H1 (cell line): ENCODE measurements around the gene MRGPRE. TPM values are rescaled to one million over a fixed set of nuclear protein-coding genes. Genes with fewer than 3 reads are reported as not detected.

Experiments used
- CTCF ChIA-PET: fragments of 300-600 bp; sonication (Branson Sonifier 250); formaldehyde crosslinking; loops from one replicate; lab custom pipeline; 2021; ENCODE audit not compliant: partially characterized antibody; lab: Charles Lee
- POLR2A ChIA-PET: fragments of 300-600 bp; sonication (Branson Sonifier 250); formaldehyde crosslinking; loops from one replicate; lab custom pipeline; 2021; ENCODE audit warnings: inconsistent platforms; ENCODE audit not compliant: partially characterized antibody; lab: Charles Lee
- DNase-seq, 2 experiments: peaks; one replicate each; pipeline versions ENCODE4 v3.0.0 to v3.0.0-alpha.2; 2010 to 2022; ENCODE audit warnings: low spot score in 2 of 2, low read depth in 1 of 2, mixed read lengths in 1 of 2
- FAIRE-seq: peaks from 2 replicates; lab custom pipeline; 2011; peaks lifted over from hg19 to GRCh38; lab: Jason Lieb, UNC
- H2AFZ ChIP-seq: 2 replicates; pipeline ENCODE4 v1.8.1; 2012; ENCODE audit warnings: low read length, inconsistent platforms
- H2AK5ac ChIP-seq: 2 replicates; pipeline ENCODE4 v1.6.1; 2013; ENCODE audit warnings: low read depth, low read length
- H2BK120ac ChIP-seq: replicated peaks from 2 replicates; pipeline ENCODE3; 2013; ENCODE audit warnings: low read depth, low read length, inconsistent platforms
- H2BK12ac ChIP-seq: 2 replicates; pipeline ENCODE4 v1.6.1; 2013; ENCODE audit warnings: low read depth, low read length
- H2BK15ac ChIP-seq: 2 replicates; pipeline ENCODE4 v1.6.1; 2013; ENCODE audit warnings: low read length
- H2BK20ac ChIP-seq: 2 replicates; pipeline ENCODE4 v1.6.1; 2013; ENCODE audit warnings: low read length
- H2BK5ac ChIP-seq: 2 replicates; pipeline ENCODE4 v1.6.1; 2013; ENCODE audit warnings: low read depth, low read length
- H3K14ac ChIP-seq: 2 replicates; pipeline ENCODE4 v1.6.1; 2013; ENCODE audit warnings: inconsistent platforms; ENCODE audit not compliant: insufficient read length
- H3K18ac ChIP-seq: 2 replicates; pipeline ENCODE4 v1.6.1; 2013; ENCODE audit warnings: low read length; ENCODE audit errors: extremely low read depth
- H3K23ac ChIP-seq: 2 replicates; pipeline ENCODE4 v1.6.1; 2013; ENCODE audit warnings: inconsistent platforms; ENCODE audit not compliant: insufficient read length
- H3K23me2 ChIP-seq: 2 replicates; pipeline ENCODE4 v1.6.1; 2013; ENCODE audit warnings: low read depth, low read length
- H3K27ac ChIP-seq: 2 replicates; pipeline ENCODE4 v1.6.1; 2011; ENCODE audit warnings: low read depth, low read length, inconsistent platforms
- H3K27me3 ChIP-seq, 4 experiments: replicated peaks in 1 of 4; 1 replicate in 1 of 4; 2 replicates in 3 of 4; pipeline versions ENCODE4 v1.6.1 to v1.8.1; 2011 to 2013; ENCODE audit warnings: low read length in 3 of 4, mild to moderate bottlenecking in 3 of 4, inconsistent platforms in 2 of 4, mixed read lengths in 2 of 4, moderate library complexity in 1 of 4; ENCODE audit not compliant: control insufficient read depth in 3 of 4, insufficient read depth in 3 of 4; ENCODE audit errors: extremely low read depth in 1 of 4
- H3K36me3 ChIP-seq, 4 experiments: 2 replicates each; pipeline versions ENCODE4 v1.6.1 to v1.8.1; 2011 to 2013; ENCODE audit warnings: mild to moderate bottlenecking in 4 of 4, low read length in 3 of 4, moderate library complexity in 2 of 4, control low read depth in 1 of 4, inconsistent platforms in 1 of 4; ENCODE audit not compliant: insufficient read depth in 4 of 4, control insufficient read depth in 2 of 4
- H3K4ac ChIP-seq: replicated peaks from 2 replicates; pipeline ENCODE3; 2013; ENCODE audit warnings: low read length, low read depth, mixed read lengths, inconsistent platforms; ENCODE audit not compliant: insufficient read length
- H3K4me1 ChIP-seq, 4 experiments: replicated peaks in 1 of 4; 1 replicate in 1 of 4; 2 replicates in 3 of 4; pipeline versions ENCODE4 v1.6.1 to v1.8.1; 2011 to 2013; ENCODE audit warnings: low read length in 3 of 4, inconsistent platforms in 2 of 4, mixed read lengths in 1 of 4; ENCODE audit not compliant: insufficient read depth in 4 of 4, control insufficient read depth in 3 of 4
- H3K4me2 ChIP-seq, 2 experiments: 2 replicates each; pipeline versions ENCODE4 v1.6.1 to v1.8.1; 2011 to 2013; ENCODE audit warnings: low read depth in 2 of 2, low read length in 2 of 2, control low read depth in 1 of 2, inconsistent platforms in 1 of 2, mild to moderate bottlenecking in 1 of 2; ENCODE audit not compliant: insufficient read depth in 1 of 2
- H3K4me3 ChIP-seq, 4 experiments: fragments of 200-600, 300-600 bp in 1 of 4; sonication (generic), shearing (Covaris generic), sonication (Bioruptor Twin) in 1 of 4; 2 replicates each; pipeline versions ENCODE4 v1.5.1 to v1.8.1; 2011 to 2016; ENCODE audit warnings: low read length in 4 of 4, low read depth in 3 of 4, control low read depth in 2 of 4, inconsistent platforms in 2 of 4, mild to moderate bottlenecking in 2 of 4, mixed read lengths in 1 of 4, moderate library complexity in 1 of 4; ENCODE audit not compliant: insufficient read depth in 2 of 4; ENCODE audit errors: extremely low read depth in 1 of 4
- H3K56ac ChIP-seq: replicated peaks from 2 replicates; pipeline ENCODE3; 2013; ENCODE audit warnings: low read depth, mild to moderate bottlenecking, mixed read lengths, low read length, inconsistent platforms; ENCODE audit not compliant: insufficient read length
- H3K79me1 ChIP-seq: 2 replicates; pipeline ENCODE4 v1.6.1; 2013; ENCODE audit warnings: low read depth, low read length, control low read depth
- H3K79me2 ChIP-seq, 2 experiments: 2 replicates each; pipeline versions ENCODE4 v1.6.1 to v1.8.1; 2012 to 2013; ENCODE audit warnings: low read length in 2 of 2, mild to moderate bottlenecking in 2 of 2, inconsistent platforms in 1 of 2; ENCODE audit not compliant: insufficient read depth in 2 of 2, control insufficient read depth in 1 of 2
- H3K9ac ChIP-seq, 4 experiments: replicated peaks in 1 of 4; 1 replicate in 1 of 4; 2 replicates in 3 of 4; pipeline versions ENCODE4 v1.6.1 to v1.8.1; 2011 to 2013; ENCODE audit warnings: low read depth in 3 of 4, low read length in 3 of 4, control low read depth in 2 of 4, mild to moderate bottlenecking in 2 of 4, moderate library complexity in 2 of 4, inconsistent platforms in 1 of 4; ENCODE audit errors: extremely low read depth in 1 of 4
- H3K9me3 ChIP-seq, 2 experiments: 2 replicates each; pipeline versions ENCODE4 v1.6.1 to v1.8.1; 2012 to 2013; ENCODE audit warnings: mild to moderate bottlenecking in 2 of 2, moderate library complexity in 2 of 2, control low read depth in 1 of 2, inconsistent platforms in 1 of 2, low read depth in 1 of 2, low read length in 1 of 2, mixed read lengths in 1 of 2; ENCODE audit not compliant: insufficient read depth in 2 of 2
- H4K20me1 ChIP-seq, 2 experiments: replicated peaks in 1 of 2; 2 replicates each; pipeline versions ENCODE3 to v1.8.1; 2011 to 2013; ENCODE audit warnings: inconsistent platforms in 2 of 2, low read length in 2 of 2, mild to moderate bottlenecking in 1 of 2; ENCODE audit not compliant: insufficient read depth in 2 of 2, control insufficient read depth in 1 of 2
- H4K5ac ChIP-seq: 2 replicates; pipeline ENCODE4 v1.6.1; 2013; ENCODE audit warnings: low read length, low read depth, mixed read lengths, inconsistent platforms; ENCODE audit not compliant: insufficient read length
- H4K8ac ChIP-seq: 2 replicates; pipeline ENCODE4 v1.8.0; 2013; ENCODE audit warnings: mild to moderate bottlenecking, moderate library complexity, low read length, inconsistent platforms; ENCODE audit not compliant: insufficient read depth; ENCODE audit errors: extremely low read depth
- H4K91ac ChIP-seq: replicated peaks from 2 replicates; pipeline ENCODE3; 2013; ENCODE audit warnings: low read length, mixed read lengths, inconsistent platforms; ENCODE audit not compliant: insufficient read length
- ASH2L ChIP-seq: fragments of 200-600, 300-600 bp; sonication (generic); IDR thresholded peaks from one replicate; pipeline ENCODE4 v1.7.1; 2017; ENCODE audit warnings: low read length
- EP300 ChIP-seq, 2 experiments: IDR thresholded peaks; 1 replicate in 1 of 2; 2 replicates in 1 of 2; pipeline ENCODE4 v1.6.1; 2011 to 2012; ENCODE audit warnings: low read depth in 2 of 2, low read length in 2 of 2, mild to moderate bottlenecking in 2 of 2, borderline replicate concordance in 1 of 2, inconsistent platforms in 1 of 2, moderate library complexity in 1 of 2
- EZH2 ChIP-seq: fragments of 200-600 bp; sonication (generic); IDR thresholded peaks from 2 replicates; pipeline ENCODE4 v1.7.1; 2012; ENCODE audit warnings: low read depth, mild to moderate bottlenecking, moderate library complexity, low read length, inconsistent platforms; ENCODE audit not compliant: severe bottlenecking
- JUN ChIP-seq: IDR thresholded peaks from 2 replicates; pipeline ENCODE4 v1.6.1; 2011; ENCODE audit warnings: low read depth, mild to moderate bottlenecking, improper control_type of control experiment, low read length
- JUND ChIP-seq: IDR thresholded peaks from 2 replicates; pipeline ENCODE4 v1.6.1; 2011; ENCODE audit warnings: mild to moderate bottlenecking, improper control_type of control experiment, low read length
- KDM5A ChIP-seq: fragments of 200-600 bp; IDR thresholded peaks from 2 replicates; pipeline ENCODE4 v1.7.1; 2012; ENCODE audit warnings: mild to moderate bottlenecking, low read length, inconsistent platforms, mixed read lengths
- POU5F1 ChIP-seq: IDR thresholded peaks from 2 replicates; pipeline ENCODE4 v1.6.1; 2011; ENCODE audit warnings: low read depth, mild to moderate bottlenecking, low read length, moderate library complexity
- RNF2 ChIP-seq: fragments of 200-900, 300-1000 bp; sonication (generic); IDR thresholded peaks from 2 replicates; pipeline ENCODE4 v1.7.1; 2016; ENCODE audit warnings: borderline replicate concordance, low read depth, mild to moderate bottlenecking, antibody characterized with exemption, low read length; ENCODE audit not compliant: poor library complexity, severe bottlenecking; ENCODE audit errors: missing control alignments
- RXRA ChIP-seq: IDR thresholded peaks from 2 replicates; pipeline ENCODE4 v1.6.1; 2011; ENCODE audit warnings: low read depth, mild to moderate bottlenecking, low read length, moderate library complexity; ENCODE audit not compliant: insufficient read depth
- SAP30 ChIP-seq: fragments of 300-600 bp; sonication (generic); IDR thresholded peaks from 2 replicates; pipeline ENCODE4 v1.7.1; 2012; ENCODE audit warnings: low read length, moderate library complexity, mild to moderate bottlenecking, inconsistent platforms; ENCODE audit not compliant: insufficient read depth, insufficient replicate concordance
- SIN3A ChIP-seq, 2 experiments: IDR thresholded peaks in 1 of 2; conservative IDR thresholded peaks in 1 of 2; 2 replicates each; pipeline ENCODE4 v1.6.1; 2011 to 2012; ENCODE audit warnings: low read length in 2 of 2, improper control_type of control experiment in 1 of 2, low read depth in 1 of 2, mild to moderate bottlenecking in 1 of 2
- SP4 ChIP-seq: IDR thresholded peaks from 2 replicates; pipeline ENCODE4 v1.6.1; 2012; ENCODE audit warnings: low read length, inconsistent platforms
- TAF7 ChIP-seq: optimal IDR thresholded peaks from 2 replicates; pipeline ENCODE3; 2011; ENCODE audit warnings: low read depth, mild to moderate bottlenecking, inconsistent platforms, low read length, moderate library complexity, borderline replicate concordance
- TBP ChIP-seq: IDR thresholded peaks from 2 replicates; pipeline ENCODE4 v1.6.1; 2011; ENCODE audit warnings: low read depth, low read length, improper control_type of control experiment
- WGBS, 2 experiments: shearing (Covaris generic) in 1 of 2; methylation state at CpG; one replicate each; pipeline versions ENCODE4 v1.1.6 to v1.1.7; 2013 to 2015; ENCODE audit warnings: low lambda C conversion rate in 2 of 2, mixed read lengths in 2 of 2, inconsistent platforms in 1 of 2, low coverage in 1 of 2, missing lambda C conversion rate in 1 of 2; ENCODE audit not compliant: insufficient replicate concordance in 2 of 2, insufficient coverage in 1 of 2, insufficient read length in 1 of 2; ENCODE audit errors: extremely low coverage in 1 of 2, missing lambda C conversion rate in 1 of 2; 5-methylcytosine and 5-hydroxymethylcytosine counted together
- polyA plus RNA-seq, 7 experiments: library from polyadenylated mRNA; depleted of rRNA in 3 of 7; stranded (reverse) in 5 of 7; unstranded in 2 of 7; fragments of >200 nt in 5 of 7; fragments of 200-250 nt in 2 of 7; gene quantifications; 1 replicate in 5 of 7; 2 replicates in 1 of 7; 4 replicates in 1 of 7; pipeline versions ENCODE4 v1.2.1 to v1.2.3, GENCODE V29; 2011 to 2013; ENCODE audit warnings: missing spikeins in 2 of 7, mixed read lengths in 2 of 7
- total RNA-seq: library from RNA; stranded (reverse); fragmentation: NEBNext Ultra II Directional; extraction: Animal tissue kit (Norgen Biotek cat#: 25700); gene quantifications from 2 replicates; pipeline ENCODE4 v1.2.1, GENCODE V29; 2021

MRGPRE gene
- total and polyA plus RNA-seq, 2 of the 8 experiments (the other 6 are each of a cell fraction or from before 2014, with no cell fraction given), result not detected

DNA sequence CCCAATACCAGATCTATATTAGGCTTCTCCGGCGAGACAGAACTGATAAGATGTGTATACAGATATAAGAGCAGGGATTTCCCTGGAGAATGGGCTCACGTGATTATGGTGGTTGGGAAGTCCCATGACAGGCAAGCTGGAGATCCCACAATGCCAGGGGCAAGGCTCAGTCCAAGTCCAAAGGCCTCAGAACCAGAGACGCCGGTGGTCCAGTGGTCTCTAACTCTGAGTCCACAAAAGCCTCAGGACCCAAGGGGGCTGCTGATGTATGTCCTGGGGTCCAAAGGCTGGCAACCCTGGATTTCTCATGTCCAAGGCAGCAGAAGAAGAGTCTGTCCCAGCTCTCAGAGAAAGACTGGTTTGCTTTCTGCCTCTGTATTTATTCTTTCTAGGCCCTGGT lies 51.3 kb downstream of the MRGPRE start:
- Histone ChIP-seq H2BK15ac (no peak overlapping the region), H3K36me3 (no peaks in the 10 kb centered on the region), H4K5ac (no peak overlapping the region), H3K4me1 (no peaks in the 10 kb centered on the region), H3K23me2 (no peaks in the 10 kb centered on the region), H3K23ac (no peak overlapping the region), H2BK5ac (no peak overlapping the region), H3K79me1 (no peaks in the 10 kb centered on the region), H4K8ac (no peak overlapping the region), H2BK20ac (no peak overlapping the region), H3K4ac (no peak overlapping the region), H2AFZ (no peak overlapping the region), H3K27me3 (no peaks in the 10 kb centered on the region), H3K4me3 (no peak overlapping the region), H3K18ac (no peak overlapping the region), H3K14ac (no peak overlapping the region), H3K27ac (no peak overlapping the region), H4K91ac (no peak overlapping the region), H3K9me3 (0 out of 4 replicates have a peak, but pooled peaks cover 0 to 4% of the 10 kb centered on the region in 2 experiments), H3K79me2 (no peaks in the 10 kb centered on the region), H2AK5ac (no peak overlapping the region), H4K20me1 (no peaks in the 10 kb centered on the region), H3K9ac (no peak overlapping the region), H3K4me2 (no peak overlapping the region), H2BK12ac (no peak overlapping the region), H3K56ac (no peak overlapping the region), H2BK120ac (no peak overlapping the region)
- ChIA-PET CTCF (interaction anchor here (3.9 kb wide), 1 partner anchor 11 kb away, joined by 14 read pairs; no protein-coding TSS in a partner anchor), POLR2A (interaction anchor here (1.2 kb wide), 1 partner anchor 10 kb away, joined by 3 read pairs; no protein-coding TSS in a partner anchor)
- 95% methylated on average over 5 of the region's 5 CpGs; no CpG with 5 or more reads in 1 of the 2 experiments for WGBS, 2 experiments
- FAIRE-seq, result no peak
- DNase-seq, result no peak
- TF ChIP-seq TBP (no peak), RXRA (no peak), ASH2L (no peak), JUN (no peak), KDM5A (no peak), EZH2 (no peak), SIN3A (conservative IDR thresholded peaks at IDR 0.05 in 1 of 2, IDR thresholded peaks at IDR 0.05 in 1 of 2; ENCODE audit: low read depth in 1 of 2, low read length in 2 of 2) (no peak), SP4 (no peak), RNF2 (no peak), EP300 (IDR thresholded peaks at IDR 0.05; ENCODE audit: borderline replicate concordance in 1 of 2, low read depth in 2 of 2, low read length in 2 of 2) (no peak), POU5F1 (no peak), JUND (no peak), TAF7 (no peak), SAP30 (no peak)
